Measurements from ENCODE around the gene ZFP36.

The ZFP36 gene

DNA sequence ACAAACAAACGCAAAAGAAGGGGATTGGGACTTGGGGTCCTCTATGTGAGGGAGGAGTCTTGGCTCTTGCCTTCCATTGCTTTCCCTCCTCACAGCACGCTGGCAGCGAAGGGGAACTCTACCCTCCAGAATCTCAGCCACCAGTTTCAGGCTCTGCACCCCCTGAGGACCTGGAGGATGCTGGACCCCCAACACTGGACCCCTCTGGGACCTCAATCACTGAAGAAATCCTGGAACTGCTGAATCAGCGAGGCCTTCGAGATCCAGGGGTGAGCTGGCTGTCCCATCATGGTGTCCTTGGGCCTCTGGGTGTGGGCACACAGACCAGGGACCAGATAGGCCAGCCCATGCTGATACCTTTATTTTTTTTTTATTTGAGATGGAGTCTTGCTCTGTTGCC is 15.4 kb downstream of the ZFP36 start:
- Histone ChIP-seq H3K4me1 (ENCODE audit: control insufficient read depth in 2 of 2, insufficient read depth in 1 of 2, low read depth in 1 of 2, low read length in 2 of 2) (peaks cover 7 to 9% of the 10 kb centered on the region in 2 donors), H3K4me2 (ENCODE audit: insufficient read depth, low read length, poor library complexity, severe bottlenecking) (no peak overlapping the region), H3K4ac (ENCODE audit: low read length) (no peak overlapping the region), H3K4me3 (ENCODE audit: low read length in 2 of 2) (no peak overlapping the region), H3K79me1 (ENCODE audit: low read depth, low read length) (peaks cover 4% of the 10 kb centered on the region), H2BK12ac (ENCODE audit: low read length) (no peak overlapping the region), H2AFZ (ENCODE audit: low read length) (no peak overlapping the region), H2BK15ac (ENCODE audit: low read length) (no peak overlapping the region), H2AK5ac (ENCODE audit: low read depth, low read length) (no peak overlapping the region), H3K36me3 (replicated peaks in 1 of 2; ENCODE audit: control insufficient read depth in 2 of 2, insufficient read depth in 2 of 2, low read length in 2 of 2) (peaks cover 63 to 93% of the 10 kb centered on the region in 2 donors), H3K18ac (ENCODE audit: low read length) (no peak overlapping the region), H3K9ac (ENCODE audit: low read depth, low read length, poor library complexity) (no peak overlapping the region), H3K23ac (ENCODE audit: low read depth, low read length, poor library complexity) (no peak overlapping the region), H4K8ac (ENCODE audit: low read depth, low read length) (no peak overlapping the region), H3K9me3 (replicated peaks in 1 of 2; ENCODE audit: control insufficient read depth in 2 of 2, insufficient read depth in 1 of 2, low read depth in 1 of 2, low read length in 2 of 2) (no peaks in the 10 kb centered on the region), H4K91ac (ENCODE audit: low read depth, low read length, poor library complexity) (no peak overlapping the region), H3K27me3 (ENCODE audit: control insufficient read depth in 3 of 3, insufficient read depth in 3 of 3, low read depth in 1 of 3, low read length in 3 of 3) (no peaks in the 10 kb centered on the region), H2BK120ac (ENCODE audit: low read depth, low read length) (no peak overlapping the region), H3K27ac (replicated peaks; ENCODE audit: low read length) (no peak overlapping the region), H2BK5ac (ENCODE audit: low read length) (no peak overlapping the region), H3K14ac (ENCODE audit: low read length) (no peak overlapping the region)
- no peak for DNase-seq (ENCODE audit: low spot score)
- WGBS, 2 donors (ENCODE audit: extremely low coverage in 2 of 2, insufficient read length in 2 of 2, insufficient replicate concordance in 1 of 2) = no CpG with 5 or more reads among the region's 5 CpGs

DNA sequence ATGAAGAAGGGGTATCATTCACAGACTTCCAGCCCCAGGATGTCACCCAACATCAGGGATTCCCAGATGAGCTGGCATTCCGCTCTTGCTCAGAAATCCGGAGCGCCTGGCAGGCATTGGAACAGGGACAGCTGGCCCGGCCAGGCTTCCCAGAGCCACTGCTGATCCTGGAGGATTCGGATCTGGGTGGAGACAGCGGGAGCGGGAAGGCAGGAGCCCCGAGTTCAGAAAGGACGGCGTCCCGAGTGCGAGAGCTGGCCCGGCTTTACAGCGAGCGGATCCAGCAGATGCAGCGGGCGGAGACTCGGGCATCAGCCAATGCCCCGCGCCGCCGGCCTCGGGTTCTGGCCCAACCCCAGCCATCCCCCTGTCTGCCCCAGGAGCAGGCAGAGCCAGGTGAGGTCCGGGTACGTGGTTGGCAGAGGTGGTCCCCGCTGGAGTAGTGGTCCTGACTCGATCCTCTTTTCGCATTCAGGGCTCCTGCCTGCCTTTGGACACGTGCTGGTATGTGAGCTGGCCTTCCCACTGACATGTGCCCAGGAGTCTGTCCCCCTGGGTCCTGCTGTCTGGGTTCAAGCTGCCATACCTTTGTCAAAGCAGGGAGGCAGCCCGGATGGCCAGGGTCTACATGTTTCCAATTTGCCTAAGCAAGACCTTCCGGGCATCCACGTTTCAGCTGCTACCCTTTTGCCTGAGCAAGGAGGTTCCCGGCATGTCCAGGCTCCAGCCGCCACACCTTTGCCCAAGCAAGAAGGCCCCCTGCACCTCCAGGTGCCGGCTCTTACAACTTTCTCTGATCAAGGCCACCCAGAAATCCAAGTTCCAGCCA is 16.8 kb downstream of the ZFP36 start:
- peaks cover 12 to 15% of the 10 kb centered on the region in 2 donors for H3K4me1 ChIP-seq (ENCODE audit: control insufficient read depth in 2 of 2, insufficient read depth in 1 of 2, low read depth in 1 of 2, low read length in 2 of 2)
- no peak overlapping the region for H2AFZ ChIP-seq (ENCODE audit: low read length)
- H3K23ac ChIP-seq (ENCODE audit: low read depth, low read length, poor library complexity) = no peak overlapping the region
- no peaks in the 10 kb centered on the region for H3K27me3 ChIP-seq (ENCODE audit: control insufficient read depth in 3 of 3, insufficient read depth in 3 of 3, low read depth in 1 of 3, low read length in 3 of 3)
- no peak overlapping the region for H2AK5ac ChIP-seq (ENCODE audit: low read depth, low read length)
- H2BK15ac ChIP-seq (ENCODE audit: low read length) = no peak overlapping the region
- H4K8ac ChIP-seq (ENCODE audit: low read depth, low read length) = no peak overlapping the region
- no peak overlapping the region for H3K18ac ChIP-seq (ENCODE audit: low read length)
- no peaks in the 10 kb centered on the region for H3K9me3 ChIP-seq (replicated peaks in 1 of 2; ENCODE audit: control insufficient read depth in 2 of 2, insufficient read depth in 1 of 2, low read depth in 1 of 2, low read length in 2 of 2)
- H2BK120ac ChIP-seq (ENCODE audit: low read depth, low read length) = no peak overlapping the region
- H3K9ac ChIP-seq (ENCODE audit: low read depth, low read length, poor library complexity) = no peak overlapping the region
- H3K4me2 ChIP-seq (ENCODE audit: insufficient read depth, low read length, poor library complexity, severe bottlenecking) = no peak overlapping the region
- H3K4ac ChIP-seq (ENCODE audit: low read length) = no peak overlapping the region
- no peak overlapping the region for H3K27ac ChIP-seq (replicated peaks; ENCODE audit: low read length)
- no peak overlapping the region for H2BK5ac ChIP-seq (ENCODE audit: low read length)
- no CpG with 5 or more reads among the region's 35 CpGs for WGBS, 2 donors (ENCODE audit: extremely low coverage in 2 of 2, insufficient read length in 2 of 2, insufficient replicate concordance in 1 of 2)
- H3K4me3 ChIP-seq (ENCODE audit: low read length in 2 of 2) = no peak overlapping the region
- H3K14ac ChIP-seq (ENCODE audit: low read length) = no peak overlapping the region
- H3K36me3 ChIP-seq (replicated peaks in 1 of 2; ENCODE audit: control insufficient read depth in 2 of 2, insufficient read depth in 2 of 2, low read length in 2 of 2) = peaks cover 54 to 78% of the 10 kb centered on the region in 2 donors
- no peak overlapping the region for H4K91ac ChIP-seq (ENCODE audit: low read depth, low read length, poor library complexity)
- DNase-seq (ENCODE audit: low spot score) = no peak
- H2BK12ac ChIP-seq (ENCODE audit: low read length) = no peak overlapping the region
- peaks cover 2% of the 10 kb centered on the region for H3K79me1 ChIP-seq (ENCODE audit: low read depth, low read length)

DNA sequence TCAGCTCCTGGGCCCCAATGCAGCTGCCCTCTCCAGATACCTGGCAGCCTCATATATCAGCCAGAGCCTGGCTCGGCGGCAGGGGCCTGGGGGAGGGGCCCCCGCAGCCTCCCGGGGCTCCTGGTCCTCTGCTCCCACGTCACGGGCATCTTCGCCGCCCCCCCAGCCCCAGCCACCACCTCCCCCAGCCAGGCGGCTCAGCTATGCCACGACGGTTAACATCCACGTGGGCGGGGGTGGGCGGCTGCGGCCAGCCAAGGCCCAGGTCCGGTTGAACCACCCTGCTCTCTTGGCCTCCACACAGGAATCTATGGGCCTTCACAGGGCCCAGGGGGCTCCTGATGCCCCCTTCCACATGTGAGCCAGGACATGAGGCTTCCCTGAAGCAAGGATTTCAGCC is 18.3 kb downstream of the ZFP36 start:
- Histone ChIP-seq H3K36me3 (replicated peaks in 1 of 2; ENCODE audit: control insufficient read depth in 2 of 2, insufficient read depth in 2 of 2, low read length in 2 of 2) (peaks cover 47 to 65% of the 10 kb centered on the region in 2 donors), H2BK12ac (ENCODE audit: low read length) (no peak overlapping the region), H3K9ac (ENCODE audit: low read depth, low read length, poor library complexity) (no peak overlapping the region), H3K23ac (ENCODE audit: low read depth, low read length, poor library complexity) (peak overlapping the region; percentile 9), H3K4me3 (ENCODE audit: low read length in 2 of 2) (no peak overlapping the region), H4K8ac (ENCODE audit: low read depth, low read length) (no peak overlapping the region), H3K18ac (ENCODE audit: low read length) (no peak overlapping the region), H3K4me1 (ENCODE audit: control insufficient read depth in 2 of 2, insufficient read depth in 1 of 2, low read depth in 1 of 2, low read length in 2 of 2) (peaks cover 18 to 19% of the 10 kb centered on the region in 2 donors), H2AFZ (ENCODE audit: low read length) (no peak overlapping the region), H2BK5ac (ENCODE audit: low read length) (no peak overlapping the region), H3K4ac (ENCODE audit: low read length) (no peak overlapping the region), H3K27me3 (ENCODE audit: control insufficient read depth in 3 of 3, insufficient read depth in 3 of 3, low read depth in 1 of 3, low read length in 3 of 3) (no peaks in the 10 kb centered on the region), H3K4me2 (ENCODE audit: insufficient read depth, low read length, poor library complexity, severe bottlenecking) (no peak overlapping the region), H3K27ac (replicated peaks; ENCODE audit: low read length) (no peak overlapping the region), H2BK15ac (ENCODE audit: low read length) (no peak overlapping the region), H3K14ac (ENCODE audit: low read length) (no peak overlapping the region), H4K91ac (ENCODE audit: low read depth, low read length, poor library complexity) (no peak overlapping the region), H3K9me3 (replicated peaks in 1 of 2; ENCODE audit: control insufficient read depth in 2 of 2, insufficient read depth in 1 of 2, low read depth in 1 of 2, low read length in 2 of 2) (no peaks in the 10 kb centered on the region), H3K79me1 (ENCODE audit: low read depth, low read length) (peaks cover 2% of the 10 kb centered on the region), H2AK5ac (ENCODE audit: low read depth, low read length) (no peak overlapping the region), H2BK120ac (ENCODE audit: low read depth, low read length) (no peak overlapping the region)
- WGBS, 2 donors (ENCODE audit: extremely low coverage in 2 of 2, insufficient read length in 2 of 2, insufficient replicate concordance in 1 of 2) = no CpG with 5 or more reads among the region's 16 CpGs
- no peak for DNase-seq (ENCODE audit: low spot score)

DNA sequence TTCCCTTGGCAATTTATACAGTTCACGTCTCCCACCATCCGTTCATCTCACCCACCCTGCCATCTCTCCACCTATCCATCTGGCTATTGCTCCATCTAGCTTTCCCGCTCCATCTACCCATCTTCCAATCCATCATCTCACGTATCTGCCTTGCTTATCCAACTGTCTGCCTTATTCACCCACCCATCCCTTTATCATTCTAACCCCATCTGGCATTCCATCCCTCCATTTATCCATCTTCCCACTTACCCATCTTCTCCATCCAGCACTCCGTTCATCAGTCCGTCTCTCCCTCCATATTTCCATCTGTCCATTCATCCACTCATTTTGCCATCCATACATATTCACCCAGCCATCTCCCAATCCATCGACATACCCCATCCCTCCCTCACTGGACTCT is 19.1 kb downstream of the ZFP36 start:
- H3K4me1 ChIP-seq (ENCODE audit: control insufficient read depth in 2 of 2, insufficient read depth in 1 of 2, low read depth in 1 of 2, low read length in 2 of 2) = peaks cover 18 to 19% of the 10 kb centered on the region in 2 donors
- H3K18ac ChIP-seq (ENCODE audit: low read length) = no peak overlapping the region
- H3K9ac ChIP-seq (ENCODE audit: low read depth, low read length, poor library complexity) = no peak overlapping the region
- peaks cover 2% of the 10 kb centered on the region for H3K79me1 ChIP-seq (ENCODE audit: low read depth, low read length)
- H4K8ac ChIP-seq (ENCODE audit: low read depth, low read length) = no peak overlapping the region
- H3K27ac ChIP-seq (replicated peaks; ENCODE audit: low read length) = peak overlapping the region; percentile 35
- H2BK120ac ChIP-seq (ENCODE audit: low read depth, low read length) = no peak overlapping the region
- H3K27me3 ChIP-seq (ENCODE audit: control insufficient read depth in 3 of 3, insufficient read depth in 3 of 3, low read depth in 1 of 3, low read length in 3 of 3) = no peaks in the 10 kb centered on the region
- H3K4me2 ChIP-seq (ENCODE audit: insufficient read depth, low read length, poor library complexity, severe bottlenecking) = no peak overlapping the region
- H3K9me3 ChIP-seq (replicated peaks in 1 of 2; ENCODE audit: control insufficient read depth in 2 of 2, insufficient read depth in 1 of 2, low read depth in 1 of 2, low read length in 2 of 2) = no peaks in the 10 kb centered on the region
- no peak overlapping the region for H3K14ac ChIP-seq (ENCODE audit: low read length)
- H2AK5ac ChIP-seq (ENCODE audit: low read depth, low read length) = no peak overlapping the region
- no peak overlapping the region for H4K91ac ChIP-seq (ENCODE audit: low read depth, low read length, poor library complexity)
- DNase-seq (ENCODE audit: low spot score) = no peak
- H3K23ac ChIP-seq (ENCODE audit: low read depth, low read length, poor library complexity) = no peak overlapping the region
- no peak overlapping the region for H2BK12ac ChIP-seq (ENCODE audit: low read length)
- H3K36me3 ChIP-seq (replicated peaks in 1 of 2; ENCODE audit: control insufficient read depth in 2 of 2, insufficient read depth in 2 of 2, low read length in 2 of 2) = peaks cover 39 to 57% of the 10 kb centered on the region in 2 donors
- H3K4me3 ChIP-seq (ENCODE audit: low read length in 2 of 2) = no peak overlapping the region
- no peak overlapping the region for H2AFZ ChIP-seq (ENCODE audit: low read length)
- WGBS, 2 donors (ENCODE audit: extremely low coverage in 2 of 2, insufficient read length in 2 of 2, insufficient replicate concordance in 1 of 2) = 100% methylated on average over 2 to 4 of the region's 7 CpGs
- H2BK5ac ChIP-seq (ENCODE audit: low read length) = no peak overlapping the region
- no peak overlapping the region for H2BK15ac ChIP-seq (ENCODE audit: low read length)
- H3K4ac ChIP-seq (ENCODE audit: low read length) = no peak overlapping the region

All from neuronal stem cell (in vitro differentiated cells).